ENCODE measurements around the gene RUFY4.

DNA sequence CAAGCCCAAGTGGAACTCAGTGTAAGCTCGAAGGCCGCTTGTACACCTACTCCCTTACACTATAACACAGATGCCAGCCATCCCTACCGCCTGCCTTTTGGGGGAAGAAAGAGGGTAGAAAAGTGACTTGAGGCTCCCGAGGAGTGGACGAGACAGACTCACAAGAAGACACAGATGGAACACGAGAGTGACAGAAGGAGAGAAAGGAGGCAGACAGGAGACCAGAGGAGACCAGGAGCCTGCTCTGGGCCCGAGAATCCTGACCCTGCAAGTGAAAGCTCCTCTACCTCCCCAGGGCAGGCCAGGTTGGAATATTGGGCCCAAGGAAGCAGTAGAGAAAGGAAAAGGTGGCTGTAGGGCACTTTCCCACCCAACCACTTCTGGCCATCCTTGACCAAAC lies 42.8 kb upstream of the RUFY4 start:
- no peak for TF ChIP-seq EZH2phosphoT487 (IDR thresholded peaks at IDR 0.05; ENCODE audit: low read depth)
- TF ChIP-seq, protein P1, sequence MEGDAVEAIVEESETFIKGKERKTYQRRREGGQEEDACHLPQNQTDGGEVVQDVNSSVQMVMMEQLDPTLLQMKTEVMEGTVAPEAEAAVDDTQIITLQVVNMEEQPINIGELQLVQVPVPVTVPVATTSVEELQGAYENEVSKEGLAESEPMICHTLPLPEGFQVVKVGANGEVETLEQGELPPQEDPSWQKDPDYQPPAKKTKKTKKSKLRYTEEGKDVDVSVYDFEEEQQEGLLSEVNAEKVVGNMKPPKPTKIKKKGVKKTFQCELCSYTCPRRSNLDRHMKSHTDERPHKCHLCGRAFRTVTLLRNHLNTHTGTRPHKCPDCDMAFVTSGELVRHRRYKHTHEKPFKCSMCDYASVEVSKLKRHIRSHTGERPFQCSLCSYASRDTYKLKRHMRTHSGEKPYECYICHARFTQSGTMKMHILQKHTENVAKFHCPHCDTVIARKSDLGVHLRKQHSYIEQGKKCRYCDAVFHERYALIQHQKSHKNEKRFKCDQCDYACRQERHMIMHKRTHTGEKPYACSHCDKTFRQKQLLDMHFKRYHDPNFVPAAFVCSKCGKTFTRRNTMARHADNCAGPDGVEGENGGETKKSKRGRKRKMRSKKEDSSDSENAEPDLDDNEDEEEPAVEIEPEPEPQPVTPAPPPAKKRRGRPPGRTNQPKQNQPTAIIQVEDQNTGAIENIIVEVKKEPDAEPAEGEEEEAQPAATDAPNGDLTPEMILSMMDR (IDR thresholded peaks at IDR 0.05; ENCODE audit: low read depth, low read length) = no peak

Measured in OCI-LY3 (cell line).